ENCODE results near the gene CHRNA5.

The CHRNA5 gene

GRCh38 chr15:78621810-78622402 lies 56.6 kb downstream of the CHRNA5 start:
- peaks cover 5% of the 10 kb centered on the region for H3K4me1 Mint-ChIP-seq
- H3K27ac Mint-ChIP-seq = no peak overlapping the region
- H3K4me3 Mint-ChIP-seq = peak overlapping the region; percentile 4
- ATAC-seq (no peak), DNase-seq (ENCODE audit: low spot score in 2 of 2) (no peak)
- H3K36me3 Mint-ChIP-seq = no peaks in the 10 kb centered on the region
- H3K9me3 Mint-ChIP-seq = no peaks in the 10 kb centered on the region

GRCh38 chr15:78623786-78624497 lies 58.6 kb downstream of the CHRNA5 start:
- Mint-ChIP-seq H3K27ac (no peak overlapping the region), H3K4me1 (peaks cover 5% of the 10 kb centered on the region), H3K9me3 (no peaks in the 10 kb centered on the region), H3K36me3 (no peaks in the 10 kb centered on the region), H3K4me3 (no peak overlapping the region)
- ATAC-seq = no peak
- no peak for DNase-seq (ENCODE audit: low spot score in 2 of 2)

- Mint-ChIP-seq H3K27ac (no peak overlapping the region), H3K4me1 (no peaks in the 10 kb centered on the region), H3K36me3 (no peaks in the 10 kb centered on the region), H3K9me3 (no peaks in the 10 kb centered on the region), H3K4me3 (no peak overlapping the region)
- ATAC-seq = no peak
- no peak for DNase-seq (ENCODE audit: low spot score in 2 of 2)
Observed at GRCh38 chr15:78624651-78625590, 59.6 kb downstream of the CHRNA5 start.

- no peaks in the 10 kb centered on the region for H3K36me3 Mint-ChIP-seq
- DNase-seq (ENCODE audit: low spot score in 2 of 2) = no peak
- no peaks in the 10 kb centered on the region for H3K9me3 Mint-ChIP-seq
- ATAC-seq = no peak
- H3K4me3 Mint-ChIP-seq = no peak overlapping the region
- H3K4me1 Mint-ChIP-seq = no peaks in the 10 kb centered on the region
- no peak overlapping the region for H3K27ac Mint-ChIP-seq
Observed at GRCh38 chr15:78625606-78626280, 60.4 kb downstream of the CHRNA5 start.

- H3K9me3 Mint-ChIP-seq = no peaks in the 10 kb centered on the region
- DNase-seq (ENCODE audit: low spot score in 2 of 2) (no peak), ATAC-seq (no peak)
- H3K36me3 Mint-ChIP-seq = no peaks in the 10 kb centered on the region
- H3K4me3 Mint-ChIP-seq = no peak overlapping the region
- no peak overlapping the region for H3K27ac Mint-ChIP-seq
- H3K4me1 Mint-ChIP-seq = no peaks in the 10 kb centered on the region
Observed at GRCh38 chr15:78626381-78626995, 61.2 kb downstream of the CHRNA5 start.

- H3K36me3 Mint-ChIP-seq = no peaks in the 10 kb centered on the region
- no peaks in the 10 kb centered on the region for H3K9me3 Mint-ChIP-seq
- no peak for DNase-seq (ENCODE audit: low spot score in 2 of 2)
- H3K4me1 Mint-ChIP-seq = no peaks in the 10 kb centered on the region
- H3K4me3 Mint-ChIP-seq = no peak overlapping the region
- H3K27ac Mint-ChIP-seq = no peak overlapping the region
- ATAC-seq = no peak
Observed at GRCh38 chr15:78627348-78627747, 62.0 kb downstream of the CHRNA5 start.

- Mint-ChIP-seq H3K27ac (no peak overlapping the region), H3K9me3 (peaks cover 4% of the 10 kb centered on the region), H3K4me1 (no peaks in the 10 kb centered on the region), H3K4me3 (no peak overlapping the region), H3K36me3 (no peaks in the 10 kb centered on the region)
- no peak for ATAC-seq
- no peak for DNase-seq (ENCODE audit: low spot score in 2 of 2)
Observed at GRCh38 chr15:78628227-78628626, 62.9 kb downstream of the CHRNA5 start.

GRCh38 chr15:78629031-78629715 lies 63.9 kb downstream of the CHRNA5 start:
- Mint-ChIP-seq H3K36me3 (no peaks in the 10 kb centered on the region), H3K27ac (no peak overlapping the region), H3K4me1 (no peaks in the 10 kb centered on the region), H3K9me3 (peaks cover 9% of the 10 kb centered on the region), H3K4me3 (no peak overlapping the region)
- DNase-seq (ENCODE audit: low spot score in 2 of 2) (no peak), ATAC-seq (no peak)

GRCh38 chr15:78629716-78630065 lies 64.4 kb downstream of the CHRNA5 start:
- H3K4me3 Mint-ChIP-seq = no peak overlapping the region
- H3K27ac Mint-ChIP-seq = no peak overlapping the region
- no peaks in the 10 kb centered on the region for H3K4me1 Mint-ChIP-seq
- ATAC-seq = no peak
- DNase-seq (ENCODE audit: low spot score in 2 of 2) = no peak
- peaks cover 9% of the 10 kb centered on the region for H3K9me3 Mint-ChIP-seq
- H3K36me3 Mint-ChIP-seq = no peaks in the 10 kb centered on the region

GRCh38 chr15:78630886-78631633 lies 65.7 kb downstream of the CHRNA5 start:
- H3K4me1 Mint-ChIP-seq = no peaks in the 10 kb centered on the region
- ATAC-seq = no peak
- H3K36me3 Mint-ChIP-seq = no peaks in the 10 kb centered on the region
- no peak overlapping the region for H3K27ac Mint-ChIP-seq
- no peak overlapping the region for H3K4me3 Mint-ChIP-seq
- no peak for DNase-seq (ENCODE audit: low spot score in 2 of 2)
- peaks cover 9% of the 10 kb centered on the region for H3K9me3 Mint-ChIP-seq

- H3K4me3 Mint-ChIP-seq = no peak overlapping the region
- H3K27ac Mint-ChIP-seq = no peak overlapping the region
- no peaks in the 10 kb centered on the region for H3K4me1 Mint-ChIP-seq
- DNase-seq (ENCODE audit: low spot score in 2 of 2) (no peak), ATAC-seq (no peak)
- no peaks in the 10 kb centered on the region for H3K36me3 Mint-ChIP-seq
- H3K9me3 Mint-ChIP-seq = peaks cover 9% of the 10 kb centered on the region
Observed at GRCh38 chr15:78633348-78633747, 68.0 kb downstream of the CHRNA5 start.

GRCh38 chr15:78634210-78635145 lies 69.2 kb downstream of the CHRNA5 start:
- Mint-ChIP-seq H3K36me3 (no peaks in the 10 kb centered on the region), H3K4me3 (no peak overlapping the region), H3K27ac (no peak overlapping the region), H3K9me3 (peaks cover 9% of the 10 kb centered on the region), H3K4me1 (no peaks in the 10 kb centered on the region)
- ATAC-seq (no peak), DNase-seq (ENCODE audit: low spot score in 2 of 2) (no peak)

- Mint-ChIP-seq H3K9me3 (peaks cover 9% of the 10 kb centered on the region), H3K36me3 (no peaks in the 10 kb centered on the region), H3K4me1 (no peaks in the 10 kb centered on the region), H3K4me3 (no peak overlapping the region), H3K27ac (no peak overlapping the region)
- ATAC-seq = no peak
- DNase-seq (ENCODE audit: low spot score in 2 of 2) = no peak
Observed at GRCh38 chr15:78635346-78635745, 70.0 kb downstream of the CHRNA5 start.
